ENCODE results near the gene STUB1. TPM values are rescaled to one million over a fixed set of nuclear protein-coding genes. Genes with fewer than 3 reads are reported as not detected.

Gene STUB1
- total and polyA plus RNA-seq, 2 experiments from 2014 or later: 91.7 to 108 TPM

GRCh38 chr16:716200-716568 is 36.0 kb downstream of the STUB1 start:
- peaks cover 4% of the 10 kb centered on the region; the same call in 1 of the 3 replicates for H3K9me3 Mint-ChIP-seq
- Histone ChIP-seq H3K36me3 (ENCODE audit: insufficient read depth) (no peaks in the 10 kb centered on the region), H3K79me2 (replicated peaks; ENCODE audit: insufficient read depth) (no peaks in the 10 kb centered on the region), H3K27ac (ENCODE audit: low read depth) (no peak overlapping the region), H3K4me2 (peak overlapping the region; percentile 81), H2AFZ (no peak overlapping the region), H3K27me3 (ENCODE audit: insufficient read depth) (peaks cover 53% of the 10 kb centered on the region), H3K4me1 (ENCODE audit: insufficient read depth) (peaks cover 12% of the 10 kb centered on the region; the same call in 1 of the 2 replicates), H3K4me3 (peak overlapping the region; percentile 59; the same call in 1 of the 2 replicates), H4K20me1 (replicated peaks; ENCODE audit: insufficient read depth) (no peaks in the 10 kb centered on the region), H3F3A (replicated peaks; ENCODE audit: low read depth) (no peaks in the 10 kb centered on the region), H3K9me2 (ENCODE audit: insufficient read depth) (no peaks in the 10 kb centered on the region)
- ATAC-seq (peak; percentile 2), DNase-seq (ENCODE audit: low spot score) (peak; percentile 67)
- no peak for TF ChIP-seq CREB1 (CRISPR knock-in tag; IDR thresholded peaks at IDR 0.05; ENCODE audit: low read depth)
- no peak for TF ChIP-seq JUNB (IDR thresholded peaks at IDR 0.05; ENCODE audit: unreplicated experiment)
- TF ChIP-seq ZNF462 (CRISPR knock-in tag; IDR thresholded peaks at IDR 0.05): no peak
- no peak for TF ChIP-seq ZNF331 (CRISPR knock-in tag; IDR thresholded peaks at IDR 0.05; ENCODE audit: low read depth)
- TF ChIP-seq EZH2 (IDR thresholded peaks at IDR 0.05; ENCODE audit: low read depth, unreplicated experiment): no peak
- no peak for TF ChIP-seq EZH2phosphoT487 (IDR thresholded peaks at IDR 0.05; ENCODE audit: unreplicated experiment)
- TF ChIP-seq ZNF114 (CRISPR knock-in tag; IDR thresholded peaks at IDR 0.05): no peak
- no peak for TF ChIP-seq NANOG (IDR thresholded peaks at IDR 0.05; ENCODE audit: borderline replicate concordance)
- TF ChIP-seq CTCF (conservative IDR thresholded peaks at IDR 0.05; ENCODE audit: low read depth in 2 of 2): no peak
- TF ChIP-seq REST (IDR thresholded peaks at IDR 0.05; ENCODE audit: unreplicated experiment): no peak
- no peak for TF ChIP-seq POLR2AphosphoS5 (IDR thresholded peaks at IDR 0.05; ENCODE audit: low read depth)
- H3K36me3 Mint-ChIP-seq (ENCODE audit: low read depth): no peaks in the 10 kb centered on the region
- H3K27me3 Mint-ChIP-seq (ENCODE audit: insufficient read depth, low read depth, poor library complexity): peaks cover 44% of the 10 kb centered on the region
- no peak overlapping the region for H3K27ac Mint-ChIP-seq
- H3K4me1 Mint-ChIP-seq: peaks cover 13% of the 10 kb centered on the region; the same call in 2 of the 3 replicates
- H3K4me3 Mint-ChIP-seq: peak overlapping the region; percentile 64

Data from GM23338 (cell line).